Measurements from ENCODE around the gene INHBA. TPM values are rescaled to one million over a fixed set of nuclear protein-coding genes. Genes with fewer than 3 reads are reported as not detected.

INHBA gene
- total RNA-seq, 2 experiments from 2014 or later, result not detected

GRCh38 chr7:41730668-41731067, 27.8 kb upstream of the INHBA start:
- H3K4me3 ChIP-seq (ENCODE audit: low read depth, low read length, poor library complexity, severe bottlenecking), result no peak overlapping the region
- TF ChIP-seq EZH2phosphoT487 (IDR thresholded peaks at IDR 0.05; ENCODE audit: borderline replicate concordance, low read depth, low read length) (no peak), CTCF (conservative IDR thresholded peaks at IDR 0.05; ENCODE audit: low read length) (no peak)
- intact Hi-C loops (cut with micrococcal nuclease; ENCODE audit: unreplicated experiment), result loop anchor here (5.0 kb wide), 1 partner anchor 1403 kb away; no protein-coding TSS in a partner anchor
- no peak overlapping the region for H2AFZ ChIP-seq (ENCODE audit: low read length)
- no peaks in the 10 kb centered on the region for H3K79me2 ChIP-seq (ENCODE audit: insufficient read depth, low read depth, low read length)
- H3K36me3 ChIP-seq (ENCODE audit: insufficient read depth, low read length), result no peaks in the 10 kb centered on the region
- CTCF ChIA-PET (ENCODE audit: unreplicated experiment), result no interaction called here
- no peaks in the 10 kb centered on the region for H3K9me3 ChIP-seq (ENCODE audit: low read length)
- H3K9me2 ChIP-seq (ENCODE audit: insufficient read depth, low read length), result no peaks in the 10 kb centered on the region
- POLR2A ChIA-PET, result interaction anchor here (0.6 kb wide), 1 partner anchor 36 kb away, joined by 3 read pairs; no protein-coding TSS in a partner anchor
- no peaks in the 10 kb centered on the region for H3K4me1 ChIP-seq (ENCODE audit: insufficient read depth, low read length, poor library complexity, severe bottlenecking)
- no peak overlapping the region for H3K27ac ChIP-seq (ENCODE audit: low read depth, low read length, poor library complexity, severe bottlenecking)
- BruUV-seq (replicated peaks), result no TSS peak
- no peak overlapping the region for H3K4me2 ChIP-seq (ENCODE audit: low read length)
- H4K20me1 ChIP-seq (ENCODE audit: insufficient read depth, low read length), result no peaks in the 10 kb centered on the region
- no peak for DNase-seq (ENCODE audit: low spot score)

- Histone ChIP-seq H3K9me3 (ENCODE audit: low read length) (no peaks in the 10 kb centered on the region), H3K4me2 (ENCODE audit: low read length) (no peak overlapping the region), H3K9me2 (ENCODE audit: insufficient read depth, low read length) (no peaks in the 10 kb centered on the region), H3K36me3 (ENCODE audit: insufficient read depth, low read length) (no peaks in the 10 kb centered on the region), H4K20me1 (ENCODE audit: insufficient read depth, low read length) (no peaks in the 10 kb centered on the region), H3K79me2 (ENCODE audit: insufficient read depth, low read depth, low read length) (no peaks in the 10 kb centered on the region), H3K27ac (ENCODE audit: low read depth, low read length, poor library complexity, severe bottlenecking) (no peak overlapping the region), H3K4me1 (ENCODE audit: insufficient read depth, low read length, poor library complexity, severe bottlenecking) (no peaks in the 10 kb centered on the region), H2AFZ (ENCODE audit: low read length) (no peak overlapping the region), H3K4me3 (ENCODE audit: low read depth, low read length, poor library complexity, severe bottlenecking) (no peak overlapping the region)
- CTCF ChIA-PET (ENCODE audit: unreplicated experiment), result no interaction called here
- no peak for TF ChIP-seq CTCF (conservative IDR thresholded peaks at IDR 0.05; ENCODE audit: low read length)
- TF ChIP-seq EZH2phosphoT487 (IDR thresholded peaks at IDR 0.05; ENCODE audit: borderline replicate concordance, low read depth, low read length), result no peak
- intact Hi-C loops (cut with micrococcal nuclease; ENCODE audit: unreplicated experiment), result loop anchor here (5.0 kb wide), 1 partner anchor 1403 kb away; no protein-coding TSS in a partner anchor
- DNase-seq (ENCODE audit: low spot score), result no peak
- POLR2A ChIA-PET, result no interaction called here
- BruUV-seq (replicated peaks), result no TSS peak
Observed at GRCh38 chr7:41730161-41730560, 27.3 kb upstream of the INHBA start.

GRCh38 chr7:41729059-41729458, 26.2 kb upstream of the INHBA start:
- CTCF ChIA-PET (ENCODE audit: unreplicated experiment), result no interaction called here
- Histone ChIP-seq H3K36me3 (ENCODE audit: insufficient read depth, low read length) (no peaks in the 10 kb centered on the region), H3K79me2 (ENCODE audit: insufficient read depth, low read depth, low read length) (no peaks in the 10 kb centered on the region), H3K9me3 (ENCODE audit: low read length) (no peaks in the 10 kb centered on the region), H4K20me1 (ENCODE audit: insufficient read depth, low read length) (no peaks in the 10 kb centered on the region), H3K4me2 (ENCODE audit: low read length) (no peak overlapping the region), H3K27ac (ENCODE audit: low read depth, low read length, poor library complexity, severe bottlenecking) (no peak overlapping the region), H2AFZ (ENCODE audit: low read length) (no peak overlapping the region), H3K4me3 (ENCODE audit: low read depth, low read length, poor library complexity, severe bottlenecking) (no peak overlapping the region), H3K9me2 (ENCODE audit: insufficient read depth, low read length) (no peaks in the 10 kb centered on the region), H3K4me1 (ENCODE audit: insufficient read depth, low read length, poor library complexity, severe bottlenecking) (no peaks in the 10 kb centered on the region)
- intact Hi-C loops (cut with micrococcal nuclease; ENCODE audit: unreplicated experiment), result no loop called here
- POLR2A ChIA-PET, result no interaction called here
- no TSS peak for BruUV-seq (replicated peaks)
- no peak for DNase-seq (ENCODE audit: low spot score)
- TF ChIP-seq EZH2phosphoT487 (IDR thresholded peaks at IDR 0.05; ENCODE audit: borderline replicate concordance, low read depth, low read length) (no peak), CTCF (conservative IDR thresholded peaks at IDR 0.05; ENCODE audit: low read length) (no peak)
